NCI-H1930 (cell line): ENCODE data around the gene MTA2.

Experiments used
- DNase-seq, 2 experiments: peaks; one replicate each; lab custom pipeline; 2025; lab: John Stamatoyannopoulos, UW

The MTA2 gene

GRCh38 chr11:62612366-62613290 is 11.0 kb upstream of the MTA2 start, which contains the start of the genes EML3 and ROM1:
Gene EML3, minus strand, starts transcription at chr11:62612775. Its CDS starts 318 bp downstream, at chr11:62612457.
Gene ROM1, plus strand, starts transcription at chr11:62613257. Its CDS starts 25 bp downstream, at chr11:62613282.
- peak; percentile 69 to 70 for DNase-seq

- DNase-seq, result no peak
Observed at GRCh38 chr11:62611705-62612365, 10.2 kb upstream of the MTA2 start.

- no peak for DNase-seq
Observed at GRCh38 chr11:62610814-62611704, 9.4 kb upstream of the MTA2 start.

GRCh38 chr11:62610403-62610802 is 8.7 kb upstream of the MTA2 start:
- no peak for DNase-seq

- DNase-seq, result no peak
Observed at GRCh38 chr11:62608776-62609175, 7.1 kb upstream of the MTA2 start.

GRCh38 chr11:62607714-62608113 is 6.0 kb upstream of the MTA2 start:
- no peak for DNase-seq

GRCh38 chr11:62605902-62606301 is 4.2 kb upstream of the MTA2 start:
- DNase-seq, result no peak

- no peak for DNase-seq
Observed at GRCh38 chr11:62605467-62605866, 3.8 kb upstream of the MTA2 start.

GRCh38 chr11:62604460-62605120 is 2.9 kb upstream of the MTA2 start:
- no peak for DNase-seq

- DNase-seq, result no peak
Observed at GRCh38 chr11:62603776-62604299, 2.2 kb upstream of the MTA2 start.

GRCh38 chr11:62603072-62603408 is 1.4 kb upstream of the MTA2 start:
- no peak for DNase-seq

GRCh38 chr11:62602141-62603071 is 741 bp upstream of the MTA2 start:
- peak; percentile 60 to 75 for DNase-seq

- DNase-seq, result no peak
Observed at GRCh38 chr11:62601122-62601371, 618 bp downstream of the MTA2 start.

- DNase-seq, result no peak
Observed at GRCh38 chr11:62600367-62601121, 1.1 kb downstream of the MTA2 start.

GRCh38 chr11:62599901-62600300 is 1.8 kb downstream of the MTA2 start:
- DNase-seq, result no peak

GRCh38 chr11:62599069-62599696 is 2.5 kb downstream of the MTA2 start:
- peak; percentile 26 to 52 for DNase-seq

- no peak for DNase-seq
Observed at GRCh38 chr11:62595124-62595523, 6.5 kb downstream of the MTA2 start.

- DNase-seq, result peak; percentile 29 to 38
Observed at GRCh38 chr11:62593434-62594044, 8.1 kb downstream of the MTA2 start.

- no peak for DNase-seq
Observed at GRCh38 chr11:62592989-62593421, 8.7 kb downstream of the MTA2 start.
